ENCODE results near the gene ERICH6.

DNA sequence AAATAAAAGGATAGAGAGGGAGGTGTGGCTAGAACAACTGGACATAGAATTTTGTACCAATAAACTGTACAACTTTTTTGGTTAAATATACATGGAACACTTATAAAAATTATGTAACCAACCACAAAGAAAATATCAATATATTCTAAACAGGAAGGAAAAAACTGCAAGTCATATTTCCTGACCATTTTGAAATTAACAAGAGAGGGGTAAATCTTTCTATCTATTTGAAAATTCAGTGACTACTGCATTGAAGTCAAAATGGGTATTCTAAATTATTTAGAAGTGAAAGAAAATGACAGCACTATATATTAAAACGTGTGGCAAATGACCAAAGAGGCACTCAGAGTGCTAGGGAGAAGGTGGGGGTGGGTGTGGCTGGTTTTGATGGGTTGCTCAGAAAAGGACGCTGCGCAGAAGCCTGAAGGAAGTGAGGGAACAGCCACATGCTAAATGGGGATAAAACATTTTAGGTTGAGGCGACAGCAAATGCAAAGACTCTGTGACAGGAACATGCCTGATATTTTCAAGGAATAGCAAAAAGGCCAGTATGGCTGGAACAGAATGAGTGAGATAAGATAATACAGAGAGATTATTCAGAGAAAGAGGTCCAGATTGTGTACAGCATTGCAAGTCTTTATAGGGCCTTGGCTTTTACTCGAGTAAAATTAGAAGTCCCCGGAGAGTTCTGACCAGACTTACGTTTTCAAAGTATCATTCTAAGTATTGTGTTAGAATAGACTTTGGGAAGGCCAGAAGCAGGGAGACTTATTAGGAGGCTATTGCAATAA is 41.1 kb downstream of the ERICH6 start:
- no peak for TF ChIP-seq CTCF (IDR thresholded peaks at IDR 0.05)
- no peak for TF ChIP-seq POLR2A (IDR thresholded peaks at IDR 0.05)

Data from testis (tissue), 2 donors.